Upper lobe of left lung (tissue), 6 donors: ENCODE data around the gene GALNT2. TPM values are rescaled to one million over a fixed set of nuclear protein-coding genes. Genes with fewer than 3 reads are reported as not detected.

Experiments used
- ATAC-seq, 2 donors: fragments of 200-7000 bp; cut with Tn5 transposase; one replicate each; pipeline ENCODE4 v1.9.1; 2022; ENCODE audit warnings: mild to moderate bottlenecking in 2 of 2, moderate library complexity in 2 of 2; ENCODE audit not compliant: low FRiP score in 2 of 2
- DNase-seq, 2 donors: peaks; one replicate each; pipeline ENCODE4 v3.0.0-alpha.2; 2019 to 2020
- H3K27ac ChIP-seq, 4 donors: fragments of 200-600 bp; sonication (generic); one replicate each; pipeline ENCODE4 v1.5.1; 2016 to 2019
- H3K27me3 ChIP-seq, 4 donors: fragments of 200-600 bp; sonication (generic); one replicate each; pipeline ENCODE4 v1.5.1; 2017 to 2019
- H3K36me3 ChIP-seq, 4 donors: fragments of 200-600 bp; sonication (generic); one replicate each; pipeline ENCODE4 v1.5.1; 2016 to 2019
- H3K4me1 ChIP-seq, 4 donors: fragments of 200-600 bp; sonication (generic); one replicate each; pipeline ENCODE4 v1.5.1; 2018 to 2019
- H3K4me3 ChIP-seq, 4 donors: fragments of 200-600 bp; sonication (generic); one replicate each; pipeline ENCODE4 v1.5.1; 2017 to 2019; ENCODE audit warnings: mild to moderate bottlenecking in 2 of 4, moderate library complexity in 1 of 4
- H3K9me3 ChIP-seq, 4 donors: fragments of 200-600 bp; sonication (generic); one replicate each; pipeline ENCODE4 v1.5.1; 2018 to 2019
- EP300 ChIP-seq, 4 donors: sonication (generic); formaldehyde crosslinking; IDR thresholded peaks; one replicate each; pipeline ENCODE4 v1.5.1; 2017; ENCODE audit warnings: antibody characterized with exemption in 4 of 4, control low read depth in 2 of 4
- POLR2A ChIP-seq, 4 donors: fragments of 450-650 bp; IDR thresholded peaks; one replicate each; pipeline ENCODE4 v1.5.1; 2016 to 2017; ENCODE audit warnings: antibody characterized with exemption in 4 of 4, mild to moderate bottlenecking in 2 of 4
- POLR2AphosphoS5 ChIP-seq, 2 donors: sonication (generic); formaldehyde crosslinking; IDR thresholded peaks; one replicate each; pipeline ENCODE4 v1.5.1; 2017; ENCODE audit warnings: antibody characterized with exemption in 2 of 2
- WGBS, 2 donors: methylation state at CpG; one replicate each; pipeline ENCODE4 v1.1.5; 2017 to 2018; 5-methylcytosine and 5-hydroxymethylcytosine counted together
- total RNA-seq, 6 donors: library from RNA; depleted of rRNA in 4 of 6; stranded (reverse); fragments of >200 nt in 4 of 6; gene quantifications; one replicate each; pipeline versions ENCODE4 v1.1.0 to v1.2.1, GENCODE V29; 2016 to 2021
- TF ChIP-seq, protein P1 (sequence below), 6 experiments: fragments of 450-650 bp in 4 of 6; fragments of 200-600 bp in 2 of 6; sonication (generic) in 2 of 6; IDR thresholded peaks; one replicate each; pipeline ENCODE4 v1.5.1; 2016 to 2019; ENCODE audit warnings: antibody characterized with exemption in 6 of 6
- donor health status: DM: no; HTN: no; CAD: no; lungs with moderate emphysema.
- donor health status: DM: no; HTN: yes; CAD: no; lungs with severe emphysema.

The GALNT2 gene
- total RNA-seq, 6 donors from 2014 or later, result 51.3 to 62.3 (median 56.2) TPM

DNA sequence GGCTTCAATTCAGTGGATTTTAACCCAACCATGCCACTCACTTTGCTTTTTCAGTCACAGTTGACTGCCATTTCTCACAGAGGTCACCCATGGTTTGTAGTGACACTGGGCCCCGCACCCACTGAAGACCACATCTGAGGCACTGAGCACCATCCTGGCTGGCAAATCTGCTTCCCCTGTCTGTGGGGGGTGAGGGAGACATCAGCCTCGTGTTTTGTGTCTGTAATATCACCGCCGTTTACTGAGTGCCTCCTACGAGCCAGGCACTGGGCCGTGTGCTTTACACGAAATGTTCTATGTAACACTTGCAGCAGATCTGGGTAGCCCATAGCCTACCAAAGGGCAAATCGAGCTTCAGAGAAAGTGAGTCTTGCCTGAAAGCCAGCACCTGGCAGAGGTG lies 197.3 kb downstream of the GALNT2 start:
- Histone ChIP-seq H3K4me3 (no peak overlapping the region), H3K27me3 (no peaks in the 10 kb centered on the region), H3K27ac (no peak overlapping the region), H3K9me3 (no peaks in the 10 kb centered on the region), H3K36me3 (peaks cover 15 to 54% (median 40%) of the 10 kb centered on the region in 4 donors), H3K4me1 (peaks cover 0 to 9% (median 7%) of the 10 kb centered on the region in 4 donors)
- 89 to 96% methylated on average over 5 to 8 of the region's 8 CpGs for WGBS, 2 donors
- no peak for TF ChIP-seq POLR2AphosphoS5 (IDR thresholded peaks at IDR 0.05)
- no peak for TF ChIP-seq POLR2A (IDR thresholded peaks at IDR 0.05)
- TF ChIP-seq EP300 (IDR thresholded peaks at IDR 0.05), result no peak
- TF ChIP-seq, protein P1, sequence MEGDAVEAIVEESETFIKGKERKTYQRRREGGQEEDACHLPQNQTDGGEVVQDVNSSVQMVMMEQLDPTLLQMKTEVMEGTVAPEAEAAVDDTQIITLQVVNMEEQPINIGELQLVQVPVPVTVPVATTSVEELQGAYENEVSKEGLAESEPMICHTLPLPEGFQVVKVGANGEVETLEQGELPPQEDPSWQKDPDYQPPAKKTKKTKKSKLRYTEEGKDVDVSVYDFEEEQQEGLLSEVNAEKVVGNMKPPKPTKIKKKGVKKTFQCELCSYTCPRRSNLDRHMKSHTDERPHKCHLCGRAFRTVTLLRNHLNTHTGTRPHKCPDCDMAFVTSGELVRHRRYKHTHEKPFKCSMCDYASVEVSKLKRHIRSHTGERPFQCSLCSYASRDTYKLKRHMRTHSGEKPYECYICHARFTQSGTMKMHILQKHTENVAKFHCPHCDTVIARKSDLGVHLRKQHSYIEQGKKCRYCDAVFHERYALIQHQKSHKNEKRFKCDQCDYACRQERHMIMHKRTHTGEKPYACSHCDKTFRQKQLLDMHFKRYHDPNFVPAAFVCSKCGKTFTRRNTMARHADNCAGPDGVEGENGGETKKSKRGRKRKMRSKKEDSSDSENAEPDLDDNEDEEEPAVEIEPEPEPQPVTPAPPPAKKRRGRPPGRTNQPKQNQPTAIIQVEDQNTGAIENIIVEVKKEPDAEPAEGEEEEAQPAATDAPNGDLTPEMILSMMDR (IDR thresholded peaks at IDR 0.05), result no peak
- DNase-seq (no peak), ATAC-seq (no peak)

DNA sequence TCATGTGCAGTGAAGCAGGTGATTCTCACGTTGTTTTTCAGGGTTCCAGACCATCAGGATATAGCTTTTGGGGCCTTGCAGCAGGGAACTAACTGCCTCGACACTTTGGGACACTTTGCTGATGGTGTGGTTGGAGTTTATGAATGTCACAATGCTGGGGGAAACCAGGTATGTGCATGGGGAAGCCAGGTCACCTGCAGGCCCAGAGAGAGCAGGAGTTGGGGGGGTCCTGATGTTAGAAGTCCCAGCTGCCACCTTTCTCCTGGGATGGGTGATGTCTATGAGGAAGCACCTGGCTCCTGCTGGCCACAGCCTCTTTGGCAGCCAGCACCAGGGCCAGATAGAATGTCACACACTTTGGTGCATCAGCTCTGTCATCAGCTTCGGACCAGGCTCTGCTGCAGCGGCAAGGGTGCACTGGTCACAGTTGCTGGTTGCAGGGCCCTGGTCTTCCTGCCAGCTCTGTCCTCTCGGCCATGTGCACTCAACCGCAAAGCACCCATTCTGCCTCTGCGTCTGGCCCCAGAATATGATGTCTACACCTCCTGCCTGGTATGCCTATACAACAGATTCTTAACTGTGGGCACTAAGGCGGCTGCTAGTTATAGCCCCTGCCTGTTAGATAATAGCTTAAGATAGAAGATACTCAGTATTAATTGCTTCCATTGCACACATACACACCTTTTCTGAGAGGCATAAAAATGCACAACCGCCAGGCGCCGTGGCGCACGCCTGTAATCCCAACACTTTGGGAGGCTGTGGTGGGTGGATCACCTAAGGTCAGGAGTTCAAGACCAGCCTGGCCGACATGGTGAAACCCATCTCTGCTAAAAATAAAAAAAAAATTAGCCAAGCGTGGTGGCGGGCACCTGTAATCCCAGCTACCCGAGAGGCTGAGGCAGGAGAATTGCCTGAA lies 198.4 kb downstream of the GALNT2 start:
- Histone ChIP-seq H3K36me3 (peaks cover 15 to 54% (median 40%) of the 10 kb centered on the region in 4 donors), H3K4me1 (peaks cover 4 to 20% (median 11%) of the 10 kb centered on the region in 4 donors), H3K9me3 (no peaks in the 10 kb centered on the region), H3K27me3 (no peaks in the 10 kb centered on the region), H3K4me3 (no peak overlapping the region), H3K27ac (no peak overlapping the region)
- DNase-seq (no peak), ATAC-seq (no peak)
- WGBS, 2 donors, result 96 to 97% methylated on average over 12 to 17 of the region's 17 CpGs
- TF ChIP-seq, protein P1 (IDR thresholded peaks at IDR 0.05), result no peak
- TF ChIP-seq POLR2A (IDR thresholded peaks at IDR 0.05) (no peak), POLR2AphosphoS5 (IDR thresholded peaks at IDR 0.05) (no peak), EP300 (IDR thresholded peaks at IDR 0.05) (no peak)

DNA sequence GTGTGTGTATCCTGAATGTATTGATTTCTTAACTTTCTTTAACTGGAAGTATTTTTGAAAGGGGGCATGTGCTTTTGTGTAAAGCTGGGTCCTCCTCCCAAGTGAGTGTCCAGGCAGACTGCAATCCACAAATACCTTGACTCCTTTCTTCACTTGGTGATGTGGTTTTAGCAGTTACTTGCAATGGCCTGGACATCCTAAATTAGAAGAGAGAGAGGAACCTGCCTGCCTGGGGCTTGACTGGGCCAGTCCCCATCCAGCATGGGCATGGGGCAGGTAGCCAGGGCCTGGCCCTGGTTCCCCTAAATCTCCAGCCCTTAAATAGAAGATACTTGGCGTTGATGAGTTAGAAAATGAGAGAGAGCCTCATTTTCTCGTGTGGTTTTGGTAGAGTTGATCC lies 199.4 kb downstream of the GALNT2 start:
- Histone ChIP-seq H3K36me3 (peaks cover 15 to 52% (median 40%) of the 10 kb centered on the region in 4 donors), H3K4me1 (peaks cover 11 to 30% (median 16%) of the 10 kb centered on the region in 4 donors), H3K4me3 (no peak overlapping the region), H3K27ac (no peak overlapping the region), H3K9me3 (no peaks in the 10 kb centered on the region), H3K27me3 (no peaks in the 10 kb centered on the region)
- no peak for TF ChIP-seq EP300 (IDR thresholded peaks at IDR 0.05)
- TF ChIP-seq, protein P1 (IDR thresholded peaks at IDR 0.05), result no peak
- TF ChIP-seq POLR2AphosphoS5 (IDR thresholded peaks at IDR 0.05), result no peak
- TF ChIP-seq POLR2A (IDR thresholded peaks at IDR 0.05), result no peak
- ATAC-seq (no peak), DNase-seq (no peak)
- 39 to 77% methylated on average over 2 of the region's 2 CpGs for WGBS, 2 donors

- TF ChIP-seq POLR2AphosphoS5 (IDR thresholded peaks at IDR 0.05) (no peak), POLR2A (IDR thresholded peaks at IDR 0.05) (no peak), EP300 (IDR thresholded peaks at IDR 0.05) (no peak)
- TF ChIP-seq, protein P1 (IDR thresholded peaks at IDR 0.05), result no peak
- no peaks in the 10 kb centered on the region for H3K27me3 ChIP-seq
- ATAC-seq (no peak), DNase-seq (peak in 1 of 2 donors; percentile 45)
- peaks cover 15 to 47% (median 38%) of the 10 kb centered on the region in 4 donors for H3K36me3 ChIP-seq
- no peak overlapping the region for H3K4me3 ChIP-seq
- H3K9me3 ChIP-seq, result no peaks in the 10 kb centered on the region
- H3K4me1 ChIP-seq, result peaks cover 11 to 34% (median 18%) of the 10 kb centered on the region in 4 donors
- no peak overlapping the region for H3K27ac ChIP-seq
- WGBS, 2 donors, result 84 to 96% methylated on average over 16 to 17 of the region's 17 CpGs
Observed at GRCh38 chr1:230267338-230268065, 200.5 kb downstream of the GALNT2 start.
